NCI-H1092 treated with DMSO at 0.1 percent for 48 hours (cell line): ENCODE results near the gene CTDSP2.
A peak's percentile ranks its signal among the peaks of the same experiment; 100 is the strongest.

ENCODE experiments used
- DNase-seq: peaks from one replicate; lab custom pipeline; 2025; lab: John Stamatoyannopoulos, UW

CTDSP2 gene

GRCh38 chr12:57815177-57816000 lies 31.1 kb downstream of the CTDSP2 start:
- DNase-seq = no peak

- no peak for DNase-seq
These were observed 32.4 kb downstream of the CTDSP2 start for GRCh38 chr12:57813971-57814772.

GRCh38 chr12:57813111-57813970 lies 33.2 kb downstream of the CTDSP2 start:
- DNase-seq = no peak

GRCh38 chr12:57811028-57811755 lies 35.3 kb downstream of the CTDSP2 start:
- no peak for DNase-seq

GRCh38 chr12:57810450-57810849 lies 36.1 kb downstream of the CTDSP2 start:
- DNase-seq = no peak

GRCh38 chr12:57809425-57809824 lies 37.1 kb downstream of the CTDSP2 start:
- no peak for DNase-seq

- no peak for DNase-seq
These were observed 38.2 kb downstream of the CTDSP2 start for GRCh38 chr12:57808351-57808750.

- DNase-seq = no peak
These were observed 39.2 kb downstream of the CTDSP2 start for GRCh38 chr12:57807285-57807684.

- no peak for DNase-seq
These were observed 39.9 kb downstream of the CTDSP2 start for GRCh38 chr12:57806677-57807076.

- peak; percentile 3 for DNase-seq
These were observed 43.1 kb downstream of the CTDSP2 start for GRCh38 chr12:57803319-57803893.

GRCh38 chr12:57802607-57803006 lies 43.9 kb downstream of the CTDSP2 start:
- DNase-seq = no peak

- DNase-seq = no peak
These were observed 45.6 kb downstream of the CTDSP2 start for GRCh38 chr12:57800965-57801364.

GRCh38 chr12:57797933-57798332 lies 48.6 kb downstream of the CTDSP2 start:
- no peak for DNase-seq

GRCh38 chr12:57796996-57797395 lies 49.5 kb downstream of the CTDSP2 start:
- no peak for DNase-seq

- DNase-seq = no peak
These were observed 51.2 kb downstream of the CTDSP2 start for GRCh38 chr12:57795354-57795753.

GRCh38 chr12:57793920-57794319 lies 52.6 kb downstream of the CTDSP2 start:
- no peak for DNase-seq

GRCh38 chr12:57783861-57784260 lies 62.7 kb downstream of the CTDSP2 start:
- no peak for DNase-seq

GRCh38 chr12:57783466-57783801 lies 63.1 kb downstream of the CTDSP2 start:
- no peak for DNase-seq

- DNase-seq = peak; percentile 81
These were observed 63.7 kb downstream of the CTDSP2 start, which contains the start of gene TSFM for GRCh38 chr12:57782608-57783465. Gene TSFM, plus strand, starts transcription at chr12:57782787. Its CDS starts 15 bp downstream, at chr12:57782802.

GRCh38 chr12:57782243-57782607 lies 64.3 kb downstream of the CTDSP2 start:
- no peak for DNase-seq
